Activated CD8-positive, alpha-beta memory T cell treated with anti-CD3 and anti-CD28 coated beads for 36 hours (primary cell): ENCODE measurements around the gene DNAJB13. TPM values are rescaled to one million over a fixed set of nuclear protein-coding genes. Genes with fewer than 3 reads are reported as not detected.

ENCODE experiments used
- CTCF ChIA-PET: fragments of 350-600 bp; sonication (Branson Sonifier 250); formaldehyde crosslinking; loops from one replicate; lab custom pipeline; 2021; ENCODE audit warnings: antibody characterized with exemption; lab: Charles Lee
- POLR2A ChIA-PET: fragments of 350-600 bp; sonication (Branson Sonifier 250); formaldehyde crosslinking; loops from one replicate; lab custom pipeline; 2021; ENCODE audit warnings: antibody characterized with exemption; lab: Charles Lee
- total RNA-seq, 2 experiments: library from RNA; stranded (reverse); gene quantifications; one replicate each; pipeline ENCODE4 v1.2.3, GENCODE V29; 2021

DNAJB13 gene
- total RNA-seq, 2 experiments from 2014 or later = 0.40 TPM; not detected in 1

DNA sequence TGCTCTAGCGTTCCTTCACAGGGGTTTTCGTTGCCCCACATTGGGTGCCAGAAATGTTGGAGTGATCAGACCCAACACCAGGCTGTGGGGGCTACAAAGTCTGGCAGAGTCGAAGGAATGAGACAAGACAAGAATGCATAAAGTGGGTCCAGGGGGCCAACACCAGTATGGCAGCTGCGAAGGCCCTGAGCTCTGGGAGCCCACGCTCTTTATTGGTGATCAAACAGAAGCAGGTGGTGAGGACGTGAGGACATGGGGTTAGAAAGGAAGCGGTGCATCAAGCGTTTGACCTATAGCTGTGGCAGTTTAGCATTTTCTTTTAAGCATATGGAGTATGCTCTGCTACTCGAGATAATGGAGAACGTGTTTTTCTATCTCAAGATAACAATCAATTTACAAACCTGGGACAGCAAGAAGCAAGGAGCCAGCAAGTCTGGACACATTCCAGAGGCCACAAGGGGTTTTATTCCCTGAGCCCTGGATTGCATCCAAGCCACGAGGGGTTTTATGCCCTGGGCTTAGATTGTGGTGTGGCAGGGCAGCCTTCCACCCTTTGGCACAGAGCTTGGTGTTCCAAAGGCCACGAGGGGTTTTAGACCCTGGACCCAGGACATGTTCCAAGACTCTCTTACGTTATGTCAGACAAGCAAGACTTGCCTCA, 3.9 kb upstream of the DNAJB13 start:
- POLR2A ChIA-PET = interaction anchor here (0.7 kb wide), 1 partner anchor 221 kb away, joined by 3 read pairs; no protein-coding TSS in a partner anchor
- CTCF ChIA-PET = interaction anchor here (0.6 kb wide), 1 partner anchor 293 kb away, joined by 3 read pairs; no protein-coding TSS in a partner anchor

DNA sequence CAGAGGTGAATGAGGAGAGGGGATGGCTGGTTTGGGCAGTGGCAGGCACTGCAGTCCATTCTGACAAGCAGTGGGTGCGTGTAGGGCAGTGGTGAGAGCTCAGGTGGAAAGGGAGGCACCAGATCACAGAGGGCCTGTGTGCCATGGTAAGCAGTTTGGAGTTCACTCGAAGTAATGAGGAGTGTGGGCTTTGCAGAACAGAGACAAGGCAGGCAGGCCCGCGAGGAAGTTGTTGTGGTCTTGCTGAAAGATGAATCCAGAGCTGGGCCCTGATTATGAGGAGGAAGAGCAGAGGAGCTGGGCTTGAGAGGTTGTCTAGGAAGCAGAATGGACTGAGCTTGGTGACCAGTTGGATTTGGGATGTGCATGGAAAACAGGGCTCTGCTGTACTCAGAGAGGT, 1.6 kb upstream of the DNAJB13 start:
- POLR2A ChIA-PET = no interaction called here
- CTCF ChIA-PET = no interaction called here

DNA sequence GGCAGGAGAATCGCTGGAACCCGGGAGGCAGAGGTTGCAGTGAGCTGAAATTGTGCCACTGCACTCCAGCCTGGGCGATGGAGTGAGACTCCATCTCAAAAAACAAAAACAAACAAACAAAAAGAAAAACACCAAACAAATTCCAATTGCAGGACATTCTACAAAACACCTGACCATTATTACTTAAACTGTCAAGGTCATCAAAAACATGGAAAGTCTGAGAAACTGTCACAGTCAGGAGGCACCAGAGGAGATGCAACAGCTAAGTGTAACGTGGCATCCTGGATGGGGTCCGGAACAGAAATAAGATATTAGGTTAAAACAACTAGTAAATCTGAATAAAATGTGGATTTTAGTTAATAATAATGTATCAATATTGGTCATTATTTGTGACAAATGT, 914 bp upstream of the DNAJB13 start:
- POLR2A ChIA-PET = no interaction called here
- CTCF ChIA-PET = no interaction called here

DNA sequence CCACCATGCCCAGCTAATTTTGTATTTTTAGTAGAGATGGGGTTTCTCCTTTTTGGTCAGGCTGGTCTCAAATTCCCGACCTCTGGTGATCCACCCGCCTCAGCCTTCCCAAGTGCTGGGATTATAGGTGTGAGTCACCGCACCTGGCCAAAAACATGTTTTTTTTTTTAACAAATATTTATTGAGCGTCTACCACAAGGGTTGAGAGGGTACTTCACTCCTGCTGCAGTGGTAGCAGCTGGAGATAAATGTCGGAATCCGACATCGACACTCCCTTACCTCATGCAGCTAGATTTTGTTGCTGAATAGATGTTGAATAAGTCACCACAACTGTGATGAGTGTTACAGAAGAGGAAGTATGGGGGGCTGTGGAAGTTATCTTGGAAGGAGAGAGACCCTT, 971 bp downstream of the DNAJB13 start:
- ChIA-PET CTCF (no interaction called here), POLR2A (no interaction called here)

DNA sequence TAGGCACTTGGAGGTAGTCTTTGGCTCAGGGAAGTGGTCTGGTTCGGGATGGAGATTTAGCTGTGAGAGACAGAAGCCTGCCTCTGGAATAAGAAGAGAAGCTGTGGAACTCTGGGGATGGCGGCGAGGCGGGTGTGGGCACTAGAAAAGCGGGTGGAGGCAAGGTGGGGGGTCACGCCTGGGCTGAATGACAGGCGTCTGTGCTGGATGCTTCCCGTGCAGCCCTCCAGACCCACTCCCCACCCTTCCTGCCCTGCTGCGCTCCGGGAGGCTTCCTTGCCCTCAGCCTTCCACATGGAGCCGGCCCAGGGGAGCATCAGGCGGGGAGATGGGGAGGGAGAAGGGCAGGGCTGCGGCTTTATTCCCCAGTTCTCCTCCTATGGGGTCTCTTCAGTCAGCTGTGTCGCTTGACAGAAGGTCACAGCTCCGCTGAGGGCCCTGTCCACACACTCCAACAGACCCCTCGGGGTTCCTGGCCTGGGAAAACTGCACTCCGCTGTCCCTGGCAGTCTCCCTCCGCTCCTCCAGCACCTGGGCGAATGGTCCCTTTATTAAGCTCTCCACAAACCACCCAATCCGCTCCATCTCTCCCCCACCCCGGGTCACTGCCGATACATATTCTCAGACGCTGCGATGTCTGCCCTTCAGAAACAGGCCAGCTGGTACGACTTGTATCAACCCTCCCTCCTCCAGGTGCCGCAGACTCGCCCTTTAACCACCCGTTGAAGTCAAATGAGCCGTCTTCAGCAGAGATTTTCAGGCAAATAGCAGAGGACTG, 6.2 kb downstream of the DNAJB13 start:
- ChIA-PET POLR2A (no interaction called here), CTCF (no interaction called here)

DNA sequence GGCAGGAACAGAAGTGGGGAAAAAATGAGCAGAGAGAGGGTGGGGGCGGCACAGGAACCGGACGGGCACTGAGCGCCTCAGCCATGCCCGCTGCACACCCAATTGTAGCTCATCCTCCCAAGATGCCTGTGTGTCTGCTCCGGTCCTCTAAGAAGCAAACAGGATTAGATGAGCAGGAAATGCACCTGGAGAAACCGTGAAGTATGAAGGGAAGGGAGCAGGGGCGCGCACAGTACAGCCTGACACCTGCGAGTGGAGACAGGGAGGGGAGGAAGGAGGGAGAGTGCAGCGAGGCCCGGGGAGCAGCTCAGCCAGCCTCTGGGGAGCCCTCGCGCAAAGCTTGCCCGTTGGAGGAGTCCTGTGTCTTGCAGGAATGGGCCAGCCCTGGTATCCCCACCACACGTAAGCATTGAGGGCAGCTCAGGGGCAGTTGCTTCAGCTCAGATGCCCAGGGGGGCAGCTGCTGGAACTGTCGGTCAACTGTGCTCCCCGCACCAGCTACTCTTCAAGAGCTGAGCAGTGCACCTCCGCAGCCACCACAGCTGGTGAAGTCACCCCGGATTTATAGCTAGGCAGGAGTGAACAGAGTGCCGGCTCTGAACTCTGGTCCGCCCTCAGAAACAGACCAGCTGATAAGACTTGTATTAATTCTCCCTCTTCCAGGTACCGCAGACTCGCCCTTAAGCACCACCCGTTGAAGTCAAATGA, 7.0 kb downstream of the DNAJB13 start:
- CTCF ChIA-PET = no interaction called here
- POLR2A ChIA-PET = no interaction called here

DNA sequence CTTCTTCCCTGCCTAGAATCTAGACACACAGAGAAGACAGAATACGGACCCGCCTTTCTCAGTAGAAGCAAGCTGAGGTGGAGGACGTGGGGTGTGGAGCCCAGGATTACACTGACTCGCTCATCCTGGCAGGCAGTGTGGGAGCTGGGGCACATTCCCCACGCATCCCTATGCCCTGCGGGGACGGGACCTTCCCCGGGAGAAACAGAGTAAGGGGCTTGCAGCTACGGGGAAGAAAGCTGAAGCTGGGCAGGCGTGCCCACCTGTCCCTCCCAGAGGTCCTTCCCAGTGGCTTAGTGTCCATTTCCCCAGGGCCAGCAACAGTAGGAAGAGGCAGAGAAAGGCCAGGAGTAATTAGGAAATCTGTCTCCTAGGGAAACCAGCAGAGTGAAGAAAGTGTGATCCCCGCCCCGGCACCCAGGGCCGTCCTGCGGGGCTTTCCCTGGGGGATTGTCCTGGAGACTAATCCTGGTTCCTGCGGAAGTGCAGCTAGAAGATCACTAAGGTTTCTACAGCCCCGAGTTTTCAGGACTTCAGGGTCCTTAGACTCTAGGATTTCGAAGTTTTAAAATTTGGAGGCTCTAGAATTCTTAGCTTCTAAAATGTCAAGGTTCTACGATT, 7.8 kb downstream of the DNAJB13 start:
- CTCF ChIA-PET = no interaction called here
- POLR2A ChIA-PET = no interaction called here

DNA sequence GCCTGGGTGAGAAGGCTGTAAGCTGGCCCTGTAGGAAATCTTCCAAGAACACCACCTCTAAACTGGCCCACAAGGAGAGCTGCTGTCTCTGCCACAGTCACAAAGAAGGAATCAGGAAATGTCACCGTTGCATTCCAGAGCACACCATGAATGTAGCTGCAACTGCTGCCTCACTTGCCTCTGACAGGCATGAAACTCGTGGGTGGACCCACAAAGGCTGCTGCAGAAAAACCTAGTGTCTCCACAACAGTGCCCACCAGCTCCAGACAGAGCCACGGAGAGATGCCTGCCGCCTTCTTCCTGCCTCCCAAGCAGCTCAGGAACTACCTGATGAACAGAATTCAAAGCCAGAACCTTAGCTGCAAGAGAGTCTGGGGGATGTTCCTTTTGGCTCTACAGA, 10.5 kb downstream of the DNAJB13 start:
- CTCF ChIA-PET = no interaction called here
- POLR2A ChIA-PET = interaction anchor here (0.5 to 1.3 kb wide), 2 partner anchors 19 to 1109 kb away, joined by 3 to 4 read pairs; no protein-coding TSS in a partner anchor

DNA sequence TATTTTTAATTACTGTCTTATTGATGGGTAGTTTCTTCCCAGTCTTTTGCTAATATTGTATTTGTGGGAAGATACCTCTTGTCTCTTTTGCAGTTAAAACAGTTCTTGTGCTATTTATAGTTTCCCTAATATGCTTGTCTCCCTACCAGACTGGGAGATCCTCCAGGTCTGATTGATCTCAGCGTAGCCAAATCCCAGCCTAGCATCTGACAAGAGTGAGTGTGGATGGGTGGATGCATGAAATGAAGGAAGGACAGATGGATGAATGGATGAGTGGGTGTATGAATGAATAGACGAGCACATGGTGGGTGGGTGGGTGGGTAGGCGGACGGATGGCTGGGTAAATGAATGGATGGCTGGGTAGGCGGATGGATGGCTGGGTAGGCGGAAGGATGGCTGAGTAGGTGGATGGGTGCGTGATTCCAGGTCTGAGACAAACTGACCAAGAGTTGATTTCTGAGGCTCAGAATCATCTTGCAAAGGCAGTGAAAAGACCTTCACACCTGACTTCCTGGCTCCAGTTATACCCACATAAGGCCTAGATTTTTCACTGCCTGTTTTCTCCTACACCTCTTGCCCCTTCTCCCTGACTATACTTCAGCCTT, 11.4 kb downstream of the DNAJB13 start:
- CTCF ChIA-PET = no interaction called here
- POLR2A ChIA-PET = no interaction called here

DNA sequence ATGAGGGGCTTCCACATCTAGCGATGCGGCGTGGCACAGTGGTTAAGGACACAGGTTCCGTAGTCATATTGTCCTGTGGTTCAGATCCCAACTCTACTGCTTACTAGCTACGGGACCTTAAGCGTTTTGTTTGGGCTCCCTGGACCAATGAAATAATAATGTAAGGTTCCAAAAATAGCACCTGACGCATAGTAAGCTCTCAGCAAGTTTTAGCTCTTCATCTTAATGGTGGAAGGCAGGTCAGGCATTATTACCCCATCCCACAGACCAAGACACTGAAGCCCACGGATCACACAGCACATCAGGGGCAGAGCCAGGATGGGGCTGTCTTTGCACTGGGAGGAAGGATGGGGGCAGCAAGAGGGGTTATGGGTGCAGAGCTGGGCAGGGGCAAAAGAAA, 13.0 kb downstream of the DNAJB13 start:
- CTCF ChIA-PET = interaction anchor here (0.8 to 2.0 kb wide), 16 partner anchors 11 to 137 kb away, joined by 3 to 13 read pairs (median 3); partner anchors contain the start of gene UCP2
- POLR2A ChIA-PET = interaction anchor here (0.6 to 1.6 kb wide), 3 partner anchors 16 to 207 kb away, joined by 3 to 6 read pairs (median 3); no protein-coding TSS in a partner anchor

DNA sequence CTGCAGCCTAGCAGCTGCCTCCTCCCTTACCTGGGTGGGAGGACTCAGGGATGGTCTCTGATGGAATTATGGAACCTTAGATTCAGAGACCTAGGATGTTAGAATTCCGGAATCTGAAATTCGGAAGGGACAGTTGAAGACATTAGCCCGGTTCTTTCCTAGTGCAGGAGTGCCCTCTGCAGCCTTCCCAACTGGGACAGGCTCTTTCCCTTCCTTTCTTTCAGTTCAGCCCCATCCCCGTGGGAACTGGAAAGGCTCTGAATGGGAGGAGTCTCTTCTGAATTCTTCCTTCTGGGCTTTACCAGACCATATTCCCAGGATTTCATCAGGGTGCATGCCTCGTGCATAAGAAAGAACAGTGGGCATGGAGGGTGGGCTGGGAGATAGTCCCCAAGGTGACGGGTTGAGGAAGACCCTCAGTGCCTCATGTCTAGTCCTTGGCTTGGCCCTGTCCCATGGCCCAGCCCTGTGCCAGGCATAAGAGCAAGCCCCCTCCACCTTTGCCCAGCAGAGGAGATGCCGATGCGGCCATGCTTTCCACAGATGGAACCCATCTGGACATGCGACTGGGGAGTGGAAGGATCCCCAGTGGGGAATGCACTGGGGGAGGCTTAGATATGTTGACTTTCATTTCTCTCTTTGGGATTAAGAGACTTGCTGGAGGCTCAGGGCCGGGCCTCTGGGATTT, 14.4 kb downstream of the DNAJB13 start:
- POLR2A ChIA-PET = interaction anchor here (1.6 kb wide), 1 partner anchor 15 kb away, joined by 6 read pairs; no protein-coding TSS in a partner anchor
- CTCF ChIA-PET = interaction anchor here (0.7 to 2.0 kb wide), 6 partner anchors 12 to 86 kb away, joined by 3 to 13 read pairs (median 4); no protein-coding TSS in a partner anchor

DNA sequence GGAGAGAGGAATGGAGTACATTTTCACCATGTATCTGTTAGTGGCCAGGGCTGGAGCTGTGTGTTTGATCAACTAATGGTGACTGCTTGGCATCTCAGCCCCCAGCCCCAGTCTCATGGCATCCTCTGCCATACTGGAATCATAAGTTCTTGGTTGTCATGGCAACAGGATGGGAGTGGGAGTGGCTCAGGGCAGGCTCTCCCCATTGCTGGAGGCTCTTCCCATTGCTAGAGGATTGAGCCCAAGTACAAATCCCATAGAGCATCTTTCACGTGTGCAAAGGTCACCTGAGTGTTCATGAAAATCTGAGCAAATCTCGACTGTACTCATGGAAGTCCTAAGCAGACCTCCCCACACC, 14.9 kb downstream of the DNAJB13 start:
- POLR2A ChIA-PET = no interaction called here
- CTCF ChIA-PET = no interaction called here

DNA sequence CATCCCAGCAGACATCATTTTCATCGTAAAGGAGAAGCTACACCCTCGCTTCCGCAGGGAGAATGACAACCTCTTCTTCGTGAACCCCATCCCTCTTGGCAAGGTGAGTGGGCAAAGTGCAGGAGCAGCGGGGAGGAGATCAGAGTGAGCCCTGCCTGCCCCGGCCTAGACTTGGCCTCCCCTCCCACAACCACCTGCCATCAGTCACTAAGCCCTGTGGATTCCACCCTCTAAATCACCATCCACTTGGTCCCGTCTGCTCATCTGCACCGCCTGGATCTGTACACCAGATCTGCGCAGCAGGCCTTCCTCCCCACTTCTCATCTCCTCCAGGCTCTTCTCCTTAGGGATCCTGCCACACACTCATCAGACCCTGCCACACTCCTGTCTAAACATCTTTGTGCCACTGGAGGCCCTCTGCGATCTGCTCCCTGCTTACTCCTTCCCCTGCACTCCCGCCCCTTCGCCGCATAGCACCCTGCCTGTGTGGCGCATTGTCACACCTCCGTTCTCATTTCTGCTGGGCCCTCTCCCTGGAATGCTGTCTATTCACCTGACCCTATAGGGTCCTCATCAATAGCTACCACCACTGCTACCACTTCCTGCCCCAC, 17.6 kb downstream of the DNAJB13 start:
- CTCF ChIA-PET = interaction anchor here (1.0 to 1.2 kb wide), 2 partner anchors 11 to 65 kb away, joined by 3 read pairs; no protein-coding TSS in a partner anchor
- POLR2A ChIA-PET = interaction anchor here (0.6 kb wide), 2 partner anchors 12 to 271 kb away, joined by 3 to 6 read pairs; no protein-coding TSS in a partner anchor

DNA sequence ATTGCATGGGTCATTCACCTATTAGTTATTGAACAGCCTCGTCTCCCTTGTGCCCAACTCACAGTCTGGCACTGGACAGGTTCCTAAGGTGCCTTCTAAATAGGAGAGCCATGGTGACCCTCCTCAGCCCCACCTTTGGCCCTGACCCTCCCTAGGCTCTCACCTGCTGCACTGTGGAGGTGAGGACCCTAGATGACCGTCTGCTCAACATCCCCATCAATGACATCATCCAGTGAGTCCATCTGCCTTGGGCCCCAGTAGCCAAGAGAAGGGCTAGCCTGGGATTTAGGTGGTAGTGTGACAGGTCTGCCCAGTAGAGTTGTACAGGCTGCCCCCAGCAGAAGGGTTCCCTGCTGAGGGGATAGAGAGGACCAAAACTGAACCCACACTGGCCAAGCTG, 18.3 kb downstream of the DNAJB13 start:
- ChIA-PET CTCF (interaction anchor here (2.0 kb wide), 1 partner anchor 11 kb away, joined by 5 read pairs; no protein-coding TSS in a partner anchor), POLR2A (no interaction called here)

DNA sequence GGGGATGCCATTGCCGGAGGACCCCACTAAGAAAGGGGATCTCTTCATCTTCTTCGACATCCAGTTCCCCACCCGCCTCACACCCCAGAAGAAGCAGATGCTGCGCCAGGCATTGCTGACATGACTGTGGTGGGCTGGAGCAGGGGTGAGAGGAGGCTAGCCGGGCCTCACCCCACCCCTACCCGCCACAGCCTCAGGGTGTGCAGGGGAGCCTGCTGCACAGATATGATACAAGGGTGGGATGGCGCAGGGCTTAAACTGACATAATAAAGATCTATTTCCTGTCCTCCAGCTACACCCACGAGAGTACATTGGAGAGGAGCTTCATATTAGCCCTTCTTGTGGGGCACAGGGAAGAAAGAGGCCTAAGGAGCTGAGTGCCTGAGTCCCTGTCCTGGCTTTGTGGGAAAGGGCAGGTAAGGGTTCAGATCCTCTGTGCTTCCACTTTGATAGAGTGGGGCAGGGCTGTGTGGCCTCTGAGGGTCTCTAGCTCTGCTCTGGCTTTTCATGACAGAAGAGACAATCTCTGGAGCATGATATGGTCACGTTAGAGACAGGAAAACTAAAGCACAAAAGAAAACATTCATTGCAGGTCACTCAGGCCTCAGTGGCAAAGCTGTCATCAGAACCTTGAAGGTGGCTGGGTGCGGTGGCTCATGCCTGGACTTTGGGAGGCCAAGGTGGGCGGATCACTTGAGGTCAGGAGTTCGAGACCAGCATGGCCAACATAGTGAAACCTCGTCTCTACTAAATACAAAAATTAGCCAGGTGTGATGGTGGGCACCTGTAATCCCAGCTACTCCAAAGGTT, 19.4 kb downstream of the DNAJB13 start:
- ChIA-PET CTCF (interaction anchor here (2.0 kb wide), 1 partner anchor 9 kb away, joined by 5 read pairs; no protein-coding TSS in a partner anchor), POLR2A (interaction anchor here (0.6 to 4.9 kb wide), 6 partner anchors 10 to 49 kb away, joined by 3 to 31 read pairs (median 6); partner anchors contain the start of gene UCP2)

DNA sequence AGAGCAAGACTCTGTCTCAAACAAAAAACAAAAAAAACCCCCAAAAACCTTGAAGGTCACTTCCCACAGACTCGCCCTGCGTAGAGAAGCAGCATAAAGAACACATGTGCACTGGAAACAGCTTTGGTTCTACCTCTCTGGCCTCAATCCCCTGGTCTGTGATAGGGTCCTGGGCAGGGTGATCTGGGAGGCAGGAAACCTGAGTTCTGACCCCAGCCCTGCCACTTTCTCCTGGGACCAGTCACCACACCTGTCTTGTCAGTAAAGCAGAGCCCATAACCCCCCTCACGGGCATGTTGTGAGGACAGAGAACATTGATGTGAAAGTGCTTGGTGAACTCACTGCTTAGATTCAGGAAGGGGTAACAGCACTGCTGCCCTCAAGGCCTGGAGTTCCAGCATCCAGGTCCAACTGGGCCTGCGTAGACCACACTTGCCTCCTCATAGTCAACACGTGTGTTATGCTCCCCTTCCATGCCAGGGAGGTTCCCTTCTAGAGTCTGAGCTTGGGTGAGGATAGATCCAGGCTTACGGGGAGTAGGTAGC, 20.4 kb downstream of the DNAJB13 start:
- CTCF ChIA-PET = interaction anchor here (0.6 to 2.0 kb wide), 4 partner anchors 8 to 373 kb away, joined by 3 to 5 read pairs (median 4); partner anchors contain the start of gene UCP2
- POLR2A ChIA-PET = interaction anchor here (0.8 to 4.9 kb wide), 6 partner anchors 11 to 48 kb away, joined by 3 to 31 read pairs (median 6); partner anchors contain the start of gene UCP2
